HepG2 (cell line): ENCODE data around the gene MIX23. TPM values are rescaled to one million over a fixed set of nuclear protein-coding genes. Genes with fewer than 3 reads are reported as not detected.

Source experiments
- ATAC-seq: fragments of 200-7000 bp; cut with Tn5 transposase; 3 replicates; pipeline ENCODE4 v1.9.1; 2020; ENCODE audit warnings: mild to moderate bottlenecking, moderate library complexity
- BruUV-seq: library from RNA; stranded (reverse); fragments of 400-500 nt; replicated peaks from 2 replicates; lab custom pipeline; 2021; lab: Mats Ljungman, UMichigan
- CTCF ChIA-PET: fragments of 300-600 bp; formaldehyde crosslinking; extraction: SDS; loops from one replicate; lab custom pipeline; 2021; ENCODE audit warnings: low total read pairs, inconsistent platforms, low intra/inter-chr PET ratio; lab: Yijun Ruan, JAX
- POLR2A ChIA-PET: fragments of 350-600 bp; sonication (Branson Sonifier 250); formaldehyde crosslinking; loops from one replicate; lab custom pipeline; 2020; ENCODE audit warnings: antibody characterized with exemption, inconsistent platforms; lab: Yijun Ruan, JAX
- DNase-seq: peaks from one replicate; pipeline ENCODE4 v3.0.0-alpha.2; 2015; ENCODE audit warnings: low spot score
- FAIRE-seq: peaks from 3 replicates; lab custom pipeline; 2011; peaks lifted over from hg19 to GRCh38; lab: Jason Lieb, UNC
- H2AFZ ChIP-seq: one replicate; pipeline ENCODE4 v1.6.1; 2011; ENCODE audit warnings: low read length, inconsistent platforms
- H3K27ac ChIP-seq: fragments of 300-600 bp; 3 replicates; pipeline ENCODE4 v1.8.0; 2011; ENCODE audit warnings: mixed run types, mild to moderate bottlenecking, mixed read lengths, low read length, inconsistent platforms; ENCODE audit not compliant: insufficient read depth; ENCODE audit errors: extremely low read length
- H3K27me3 ChIP-seq, 2 experiments: fragments of 200-600 bp in 1 of 2; 2 replicates in 1 of 2; 3 replicates in 1 of 2; pipeline versions ENCODE4 v1.6.0 to v1.8.0; 2011; ENCODE audit warnings: low read length in 2 of 2, mild to moderate bottlenecking in 2 of 2, moderate library complexity in 2 of 2, inconsistent platforms in 1 of 2; ENCODE audit not compliant: insufficient read depth in 2 of 2, control insufficient read depth in 1 of 2
- H3K36me3 ChIP-seq, 2 experiments: fragments of 200-600 bp in 1 of 2; replicated peaks in 1 of 2; 2 replicates in 1 of 2; 3 replicates in 1 of 2; pipeline versions ENCODE4 v1.5.1 to v1.8.0; 2011; ENCODE audit warnings: low read length in 2 of 2, inconsistent platforms in 1 of 2; ENCODE audit not compliant: insufficient read depth in 2 of 2, control insufficient read depth in 1 of 2
- H3K4me1 ChIP-seq: 2 replicates; pipeline ENCODE4 v1.5.1; 2012; ENCODE audit warnings: low read length, inconsistent platforms; ENCODE audit not compliant: insufficient read depth
- H3K4me2 ChIP-seq: 2 replicates; pipeline ENCODE4 v1.6.0; 2011; ENCODE audit warnings: low read depth, low read length, inconsistent platforms
- H3K4me3 ChIP-seq, 3 experiments: fragments of 200-600 bp in 1 of 3; sonication (generic), shearing (Covaris generic) in 1 of 3; replicated peaks in 1 of 3; 2 replicates each; pipeline ENCODE4 v1.5.1; 2011 to 2016; ENCODE audit warnings: low read length in 3 of 3, inconsistent platforms in 2 of 3, low read depth in 2 of 3, mild to moderate bottlenecking in 2 of 3, control low read depth in 1 of 3, mixed read lengths in 1 of 3; ENCODE audit not compliant: insufficient read depth in 1 of 3
- H3K79me2 ChIP-seq: one replicate; pipeline ENCODE4 v1.6.1; 2011; ENCODE audit warnings: low read length, inconsistent platforms; ENCODE audit not compliant: insufficient read depth
- H3K9ac ChIP-seq: 2 replicates; pipeline ENCODE4 v1.6.0; 2011; ENCODE audit warnings: mild to moderate bottlenecking, low read depth, low read length, inconsistent platforms; ENCODE audit not compliant: insufficient read depth
- H3K9me3 ChIP-seq: 2 replicates; pipeline ENCODE4 v1.5.1; 2012; ENCODE audit warnings: mild to moderate bottlenecking, low read length
- H4K20me1 ChIP-seq: 2 replicates; pipeline ENCODE4 v1.6.0; 2011; ENCODE audit warnings: inconsistent platforms, mild to moderate bottlenecking, low read length, moderate library complexity; ENCODE audit not compliant: insufficient read depth
- BRCA1 ChIP-seq: sonication (generic); formaldehyde crosslinking; IDR thresholded peaks from 2 replicates; pipeline ENCODE4 v1.4.0; 2020; ENCODE audit warnings: missing genetic modification reagents
- RBM22 ChIP-seq: fragments of 200-400 bp; formaldehyde crosslinking; optimal IDR thresholded peaks from 2 replicates; pipeline ENCODE3; 2017; ENCODE audit warnings: mild to moderate bottlenecking, low read length, moderate library complexity
- RFX1 ChIP-seq: fragments of 450-650 bp; IDR thresholded peaks from 2 replicates; pipeline ENCODE4 v1.6.1; 2017
- RFX3 ChIP-seq: IDR thresholded peaks from 2 replicates; pipeline ENCODE4 v1.6.1; 2016; ENCODE audit warnings: missing biosample characterization, missing genetic modification reagents
- TMF1 ChIP-seq: sonication (generic); formaldehyde crosslinking; IDR thresholded peaks from 2 replicates; pipeline ENCODE4 v1.8.1; 2022; ENCODE audit warnings: low read depth, missing genetic modification reagents
- TRAFD1 ChIP-seq: sonication (generic); formaldehyde crosslinking; IDR thresholded peaks from 2 replicates; pipeline ENCODE4 v1.5.1; 2020; ENCODE audit warnings: missing genetic modification reagents, mild to moderate bottlenecking, borderline replicate concordance
- ZNF224 ChIP-seq: sonication (generic); formaldehyde crosslinking; IDR thresholded peaks from 2 replicates; pipeline ENCODE4 v1.5.0; 2020; ENCODE audit warnings: mild to moderate bottlenecking, missing genetic modification reagents
- ZNF44 ChIP-seq: sonication (generic); formaldehyde crosslinking; IDR thresholded peaks from 2 replicates; pipeline ENCODE4 v1.5.1; 2020; ENCODE audit warnings: mild to moderate bottlenecking, missing genetic modification reagents
- ZNF567 ChIP-seq: sonication (generic); formaldehyde crosslinking; IDR thresholded peaks from 2 replicates; pipeline ENCODE4 v1.8.1; 2023; ENCODE audit warnings: mild to moderate bottlenecking, missing genetic modification reagents, borderline replicate concordance
- ZNF652 ChIP-seq: IDR thresholded peaks from 2 replicates; pipeline ENCODE4 v1.6.1; 2016; ENCODE audit warnings: low read depth, borderline replicate concordance
- WGBS: methylation state at CpG from one replicate; pipeline ENCODE4 v1.1.6; 2017; ENCODE audit warnings: low lambda C conversion rate; 5-methylcytosine and 5-hydroxymethylcytosine counted together
- in situ Hi-C: cut with HindIII; loops from 2 replicates; pipeline ENCODE4 v1.10.0; 2017; ENCODE audit warnings: low pct_unique_long_range_greater_than_20kb; ENCODE audit not compliant: extremely low pct_ligation_motif_present
- intact Hi-C: fragments of 100-400 bp; cut with micrococcal nuclease; formaldehyde crosslinking; loops from one replicate; pipeline ENCODE4 v1.10.0; 2022; ENCODE audit not compliant: unreplicated experiment
- polyA plus RNA-seq, 8 experiments: library from polyadenylated mRNA; depleted of rRNA in 3 of 8; stranded (reverse) in 7 of 8; unstranded in 1 of 8; fragments of >200 nt; fragmentation: Illumina TruSeq in 4 of 8; extraction: Trizol in 4 of 8; gene quantifications; 2 replicates each; pipeline versions ENCODE4 v1.2.1 to v1.2.3, GENCODE V29; 2011 to 2016; ENCODE audit warnings: low read depth in 4 of 8, missing spikeins in 1 of 8, mixed read lengths in 1 of 8; ENCODE audit not compliant: insufficient read depth in 1 of 8
- total RNA-seq, 5 experiments: library from RNA; depleted of rRNA; stranded (reverse); fragments of >200 nt; fragmentation: Illumina TruSeq; extraction: Trizol; gene quantifications; 2 replicates each; pipeline ENCODE4 v1.2.3, GENCODE V29; 2016; ENCODE audit warnings: low read depth in 1 of 5
- TF ChIP-seq, protein P1 (sequence below): sonication (generic); formaldehyde crosslinking; IDR thresholded peaks from 2 replicates; pipeline ENCODE4 v1.4.0; 2020; ENCODE audit warnings: missing genetic modification reagents

Gene MIX23
- total and polyA plus RNA-seq, 2 of the 13 experiments (the other 11 are each of a cell fraction or from before 2014, with no cell fraction given), result 20.0 to 152 TPM

GRCh38 chr3:122415104-122415744 is 32.2 kb upstream of the MIX23 start:
- CTCF ChIA-PET, result no interaction called here
- no peaks in the 10 kb centered on the region for H4K20me1 ChIP-seq
- H3K4me2 ChIP-seq, result peak overlapping the region; percentile 99
- H2AFZ ChIP-seq, result no peak overlapping the region
- DNase-seq (peak; percentile 25), ATAC-seq (peak; percentile 50), FAIRE-seq (peak; percentile 37)
- no peaks in the 10 kb centered on the region for H3K9me3 ChIP-seq
- H3K27ac ChIP-seq, result peak overlapping the region; percentile 89
- WGBS, result 24% methylated on average over 10 of the region's 10 CpGs
- in situ Hi-C loops, result no loop called here
- H3K4me3 ChIP-seq, result peak overlapping the region; percentile 61 to 81 (median 81)
- H3K4me1 ChIP-seq, result peaks cover 33% of the 10 kb centered on the region
- TSS peak; percentile 80 for BruUV-seq
- H3K79me2 ChIP-seq, result peaks cover 35% of the 10 kb centered on the region
- H3K36me3 ChIP-seq, result peaks cover 1 to 14% of the 10 kb centered on the region in 2 experiments; a peak in 3 of 5 replicates
- peak; percentile 29; the same call in 1 of the 2 replicates for TF ChIP-seq RFX1
- TF ChIP-seq TMF1 (CRISPR knock-in tag), result peak; percentile 12; the same call in 1 of the 2 replicates
- peak; percentile 50; the same call in 1 of the 2 replicates for TF ChIP-seq ZNF652
- TF ChIP-seq RBM22, result peak; percentile 45
- TF ChIP-seq ZNF224 (CRISPR knock-in tag), result no peak
- TF ChIP-seq, protein P1, sequence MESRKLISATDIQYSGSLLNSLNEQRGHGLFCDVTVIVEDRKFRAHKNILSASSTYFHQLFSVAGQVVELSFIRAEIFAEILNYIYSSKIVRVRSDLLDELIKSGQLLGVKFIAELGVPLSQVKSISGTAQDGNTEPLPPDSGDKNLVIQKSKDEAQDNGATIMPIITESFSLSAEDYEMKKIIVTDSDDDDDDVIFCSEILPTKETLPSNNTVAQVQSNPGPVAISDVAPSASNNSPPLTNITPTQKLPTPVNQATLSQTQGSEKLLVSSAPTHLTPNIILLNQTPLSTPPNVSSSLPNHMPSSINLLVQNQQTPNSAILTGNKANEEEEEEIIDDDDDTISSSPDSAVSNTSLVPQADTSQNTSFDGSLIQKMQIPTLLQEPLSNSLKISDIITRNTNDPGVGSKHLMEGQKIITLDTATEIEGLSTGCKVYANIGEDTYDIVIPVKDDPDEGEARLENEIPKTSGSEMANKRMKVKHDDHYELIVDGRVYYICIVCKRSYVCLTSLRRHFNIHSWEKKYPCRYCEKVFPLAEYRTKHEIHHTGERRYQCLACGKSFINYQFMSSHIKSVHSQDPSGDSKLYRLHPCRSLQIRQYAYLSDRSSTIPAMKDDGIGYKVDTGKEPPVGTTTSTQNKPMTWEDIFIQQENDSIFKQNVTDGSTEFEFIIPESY (CRISPR knock-in tag), result no peak
- TF ChIP-seq ZNF567 (CRISPR knock-in tag), result 0 out of 2 replicates have a peak, but pooled peaks have one; percentile 3
- no peak for TF ChIP-seq BRCA1
- TF ChIP-seq RFX3, result peak; percentile 70
- 0 out of 2 replicates have a peak, but pooled peaks have one; percentile 4 for TF ChIP-seq ZNF44 (CRISPR knock-in tag)
- no peak for TF ChIP-seq TRAFD1 (CRISPR knock-in tag)
- intact Hi-C loops, result loop anchor here (2.0 kb wide), 1 partner anchor 22 kb away; no protein-coding TSS in a partner anchor
- no peaks in the 10 kb centered on the region; a peak in 1 of 5 replicates for H3K27me3 ChIP-seq
- peak overlapping the region; percentile 95 for H3K9ac ChIP-seq
- POLR2A ChIA-PET, result interaction anchor here (1.3 to 2.7 kb wide), 10 partner anchors 10 to 379 kb away, joined by 4 to 48 read pairs (median 4); partner anchors contain the start of genes DTX3L, FAM162A, HSPBAP1 and KPNA1
